Measurements from ENCODE around the gene ATXN7L3B. TPM values are rescaled to one million over a fixed set of nuclear protein-coding genes. Genes with fewer than 3 reads are reported as not detected.

ATXN7L3B gene
- total and polyA plus RNA-seq, 9 donors, result 19.7 to 45.7 (median 37.9) TPM

- Histone ChIP-seq H3K9me3 (no peaks in the 10 kb centered on the region), H3K4me3 (no peak overlapping the region), H3K36me3 (no peaks in the 10 kb centered on the region), H3K27me3 (no peaks in the 10 kb centered on the region), H3K4me1 (ENCODE audit: insufficient read depth) (peaks cover 16% of the 10 kb centered on the region), H3K27ac (no peak overlapping the region)
- intact Hi-C loops (cut with DNase I), result no loop called here
- DNase-seq, result no peak
- 64 to 72% (median 71%) methylated on average over 3 of the region's 3 CpGs for whole genome bisulfite sequencing, 3 donors
- TF ChIP-seq EP300 (IDR thresholded peaks at IDR 0.05) (no peak), CTCF (IDR thresholded peaks at IDR 0.05) (no peak), POLR2A (IDR thresholded peaks at IDR 0.05) (no peak)
Measured at GRCh38 chr12:74541074-74541473, 3.4 kb downstream of the ATXN7L3B start.

- intact Hi-C loops (cut with DNase I), result no loop called here
- Histone ChIP-seq H3K9me3 (no peaks in the 10 kb centered on the region), H3K4me1 (ENCODE audit: insufficient read depth) (no peaks in the 10 kb centered on the region), H3K36me3 (no peaks in the 10 kb centered on the region), H3K4me3 (no peak overlapping the region), H3K27ac (no peak overlapping the region), H3K27me3 (no peaks in the 10 kb centered on the region)
- 59 to 63% (median 62%) methylated on average over 2 of the region's 2 CpGs for WGBS, 3 donors
- no peak for DNase-seq
- no peak for TF ChIP-seq POLR2A (IDR thresholded peaks at IDR 0.05)
- TF ChIP-seq CTCF (IDR thresholded peaks at IDR 0.05), result no peak
- no peak for TF ChIP-seq EP300 (IDR thresholded peaks at IDR 0.05)
Measured at GRCh38 chr12:74547249-74547648, 9.6 kb downstream of the ATXN7L3B start.

GRCh38 chr12:74551291-74551690 lies 13.7 kb downstream of the ATXN7L3B start:
- no peak overlapping the region for H3K27ac ChIP-seq
- no peaks in the 10 kb centered on the region for H3K9me3 ChIP-seq
- no peak overlapping the region for H3K4me3 ChIP-seq
- TF ChIP-seq CTCF (IDR thresholded peaks at IDR 0.05) (no peak), POLR2A (IDR thresholded peaks at IDR 0.05) (no peak), EP300 (IDR thresholded peaks at IDR 0.05) (no peak)
- no peaks in the 10 kb centered on the region for H3K4me1 ChIP-seq (ENCODE audit: insufficient read depth)
- WGBS, 3 donors, result 95 to 98% (median 96%) methylated on average over 3 of the region's 3 CpGs
- intact Hi-C loops (cut with DNase I), result no loop called here
- H3K27me3 ChIP-seq, result no peaks in the 10 kb centered on the region
- DNase-seq, result no peak
- H3K36me3 ChIP-seq, result no peaks in the 10 kb centered on the region

GRCh38 chr12:74552201-74552600 lies 14.6 kb downstream of the ATXN7L3B start:
- Histone ChIP-seq H3K27ac (no peak overlapping the region), H3K4me1 (ENCODE audit: insufficient read depth) (no peaks in the 10 kb centered on the region), H3K4me3 (no peak overlapping the region), H3K36me3 (no peaks in the 10 kb centered on the region), H3K27me3 (no peaks in the 10 kb centered on the region), H3K9me3 (no peaks in the 10 kb centered on the region)
- no peak for TF ChIP-seq EP300 (IDR thresholded peaks at IDR 0.05)
- DNase-seq, result no peak
- 93 to 97% (median 95%) methylated on average over 2 of the region's 2 CpGs for WGBS, 3 donors
- intact Hi-C loops (cut with DNase I), result no loop called here

GRCh38 chr12:74559728-74560127 lies 22.1 kb downstream of the ATXN7L3B start:
- TF ChIP-seq CTCF (IDR thresholded peaks at IDR 0.05), result no peak
- TF ChIP-seq POLR2A (IDR thresholded peaks at IDR 0.05), result no peak
- no peak for TF ChIP-seq EP300 (IDR thresholded peaks at IDR 0.05)
- H3K27me3 ChIP-seq, result no peaks in the 10 kb centered on the region
- no peaks in the 10 kb centered on the region for H3K36me3 ChIP-seq
- no peak overlapping the region for H3K27ac ChIP-seq
- intact Hi-C loops (cut with DNase I), result no loop called here
- no peak for DNase-seq
- no peaks in the 10 kb centered on the region for H3K4me1 ChIP-seq (ENCODE audit: insufficient read depth)
- H3K9me3 ChIP-seq, result no peaks in the 10 kb centered on the region
- WGBS, 3 donors, result 54 to 68% (median 61%) methylated on average over 2 of the region's 2 CpGs
- no peak overlapping the region for H3K4me3 ChIP-seq

Data from ovary (tissue), 9 donors.